Lower lobe of right lung (tissue), 2 donors: ENCODE measurements around the gene SNX14. TPM values are rescaled to one million over a fixed set of nuclear protein-coding genes. Genes with fewer than 3 reads are reported as not detected.

Experiments used
- ATAC-seq, 2 donors: fragments of 200-7000 bp; cut with Tn5 transposase; one replicate each; pipeline ENCODE4 v1.9.1; 2020 to 2022; ENCODE audit warnings: mild to moderate bottlenecking in 2 of 2, moderate library complexity in 2 of 2
- DNase-seq: peaks from one replicate; pipeline ENCODE4 v3.0.0-alpha.2; 2020
- H3K27ac ChIP-seq: fragments of 200-600 bp; one replicate; pipeline ENCODE4 v1.8.0; 2022
- H3K27me3 ChIP-seq: fragments of 200-600 bp; one replicate; pipeline ENCODE4 v1.8.0; 2022; ENCODE audit warnings: low read depth
- H3K36me3 ChIP-seq: fragments of 200-600 bp; one replicate; pipeline ENCODE4 v1.8.0; 2022; ENCODE audit warnings: mild to moderate bottlenecking
- H3K4me1 ChIP-seq: fragments of 200-600 bp; one replicate; pipeline ENCODE4 v1.8.0; 2022
- H3K4me3 ChIP-seq: fragments of 200-600 bp; one replicate; pipeline ENCODE4 v1.8.0; 2022; ENCODE audit warnings: mild to moderate bottlenecking
- H3K9me3 ChIP-seq: fragments of 200-600 bp; one replicate; pipeline ENCODE4 v1.8.0; 2022
- CTCF ChIP-seq: fragments of 200-600 bp; IDR thresholded peaks from one replicate; pipeline ENCODE4 v1.8.0; 2022; ENCODE audit warnings: antibody characterized with exemption, mild to moderate bottlenecking
- intact Hi-C: fragments of 100-400 bp; cut with DNase I; formaldehyde crosslinking; loops from one replicate; pipeline ENCODE4 v1.11.0; 2022
- total RNA-seq: library from RNA; stranded (reverse); fragmentation: NEBNext Ultra II Directional; extraction: Animal tissue kit (Norgen Biotek cat#: 25700); gene quantifications from one replicate; pipeline ENCODE4 v1.2.1, GENCODE V29; 2021
- donor health status: DM: no; HTN: yes; CAD: no; lungs with severe emphysema.

The SNX14 gene
- total RNA-seq, 1 donor from 2014 or later: 86.7 TPM

- TF ChIP-seq CTCF: peak; percentile 100
- DNase-seq (peak; percentile 78), ATAC-seq (peak; percentile 90 to 92)
- intact Hi-C loops: loop anchor here (10.0 kb wide), 1 partner anchor 128 kb away; no protein-coding TSS in a partner anchor
- Histone ChIP-seq H3K36me3 (no peaks in the 10 kb centered on the region), H3K9me3 (no peaks in the 10 kb centered on the region), H3K27ac (no peak overlapping the region), H3K4me1 (peaks cover 7% of the 10 kb centered on the region), H3K27me3 (no peaks in the 10 kb centered on the region), H3K4me3 (no peak overlapping the region)
Measured at GRCh38 chr6:85482905-85483700, 110.6 kb downstream of the SNX14 start.

GRCh38 chr6:85482206-85482904, 111.3 kb downstream of the SNX14 start:
- H3K9me3 ChIP-seq: no peaks in the 10 kb centered on the region
- DNase-seq (no peak), ATAC-seq (no peak)
- no peaks in the 10 kb centered on the region for H3K27me3 ChIP-seq
- intact Hi-C loops: loop anchor here (10.0 kb wide), 1 partner anchor 128 kb away; no protein-coding TSS in a partner anchor
- H3K36me3 ChIP-seq: no peaks in the 10 kb centered on the region
- H3K4me3 ChIP-seq: no peak overlapping the region
- H3K4me1 ChIP-seq: peaks cover 7% of the 10 kb centered on the region
- TF ChIP-seq CTCF: no peak
- H3K27ac ChIP-seq: no peak overlapping the region

GRCh38 chr6:85479208-85479607, 114.5 kb downstream of the SNX14 start:
- no peaks in the 10 kb centered on the region for H3K36me3 ChIP-seq
- H3K4me1 ChIP-seq: peaks cover 7% of the 10 kb centered on the region
- ATAC-seq (no peak), DNase-seq (no peak)
- H3K4me3 ChIP-seq: no peak overlapping the region
- TF ChIP-seq CTCF: no peak
- intact Hi-C loops: no loop called here
- H3K27ac ChIP-seq: no peak overlapping the region
- no peaks in the 10 kb centered on the region for H3K27me3 ChIP-seq
- H3K9me3 ChIP-seq: no peaks in the 10 kb centered on the region

- no peaks in the 10 kb centered on the region for H3K27me3 ChIP-seq
- H3K36me3 ChIP-seq: no peaks in the 10 kb centered on the region
- no peaks in the 10 kb centered on the region for H3K4me1 ChIP-seq
- no peak for TF ChIP-seq CTCF
- intact Hi-C loops: no loop called here
- ATAC-seq (no peak), DNase-seq (no peak)
- H3K4me3 ChIP-seq: no peak overlapping the region
- no peak overlapping the region for H3K27ac ChIP-seq
- no peaks in the 10 kb centered on the region for H3K9me3 ChIP-seq
Measured at GRCh38 chr6:85476532-85476931, 117.1 kb downstream of the SNX14 start.

- ATAC-seq: no peak
- no peaks in the 10 kb centered on the region for H3K4me1 ChIP-seq
Measured at GRCh38 chr6:85473748-85474147, 119.9 kb downstream of the SNX14 start.

More at GRCh38 chr6:85473748-85474147, 119.9 kb downstream of the SNX14 start:
- no peak overlapping the region for H3K4me3 ChIP-seq
- DNase-seq: no peak
- no peak for TF ChIP-seq CTCF
- H3K27me3 ChIP-seq: no peaks in the 10 kb centered on the region
- intact Hi-C loops: no loop called here
- H3K36me3 ChIP-seq: no peaks in the 10 kb centered on the region
- no peak overlapping the region for H3K27ac ChIP-seq
- H3K9me3 ChIP-seq: no peaks in the 10 kb centered on the region
